ENCODE data around the gene MBNL1.

The MBNL1 gene

GRCh38 chr3:152470095-152470494, 201.4 kb downstream of the MBNL1 start:
- Histone ChIP-seq H3K4me3 (replicated peaks; ENCODE audit: low read depth, low read length) (no peak overlapping the region), H3K27me3 (replicated peaks; ENCODE audit: control insufficient read depth, insufficient read depth, low read length) (no peaks in the 10 kb centered on the region), H3K36me3 (ENCODE audit: control insufficient read depth, insufficient read depth, low read length) (peaks cover 3% of the 10 kb centered on the region; the same call in 1 of the 2 replicates)
- no peak for DNase-seq (ENCODE audit: extremely low read depth, insufficient read length)
- TF ChIP-seq CTCF (IDR thresholded peaks at IDR 0.05; ENCODE audit: insufficient read depth, low read length, poor library complexity, severe bottlenecking), result no peak

- Histone ChIP-seq H3K36me3 (ENCODE audit: control insufficient read depth, insufficient read depth, low read length) (peaks cover 3% of the 10 kb centered on the region; the same call in 1 of the 2 replicates), H3K27me3 (replicated peaks; ENCODE audit: control insufficient read depth, insufficient read depth, low read length) (no peaks in the 10 kb centered on the region), H3K4me3 (replicated peaks; ENCODE audit: low read depth, low read length) (no peak overlapping the region)
- DNase-seq (ENCODE audit: extremely low read depth, insufficient read length), result no peak
- TF ChIP-seq CTCF (IDR thresholded peaks at IDR 0.05; ENCODE audit: insufficient read depth, low read length, poor library complexity, severe bottlenecking), result no peak
Observed at GRCh38 chr3:152470893-152471292, 202.2 kb downstream of the MBNL1 start.

- no peaks in the 10 kb centered on the region for H3K27me3 ChIP-seq (replicated peaks; ENCODE audit: control insufficient read depth, insufficient read depth, low read length)
- peak; percentile 67 for TF ChIP-seq CTCF (IDR thresholded peaks at IDR 0.05; ENCODE audit: insufficient read depth, low read length, poor library complexity, severe bottlenecking)
- DNase-seq (ENCODE audit: extremely low read depth, insufficient read length), result peak; percentile 44
- H3K36me3 ChIP-seq (ENCODE audit: control insufficient read depth, insufficient read depth, low read length), result no peaks in the 10 kb centered on the region
- H3K4me3 ChIP-seq (replicated peaks; ENCODE audit: low read depth, low read length), result no peak overlapping the region
Observed at GRCh38 chr3:152471814-152472671, 203.3 kb downstream of the MBNL1 start.

GRCh38 chr3:152472672-152472954, 203.9 kb downstream of the MBNL1 start:
- no peak overlapping the region for H3K4me3 ChIP-seq (replicated peaks; ENCODE audit: low read depth, low read length)
- no peak for TF ChIP-seq CTCF (IDR thresholded peaks at IDR 0.05; ENCODE audit: insufficient read depth, low read length, poor library complexity, severe bottlenecking)
- H3K27me3 ChIP-seq (replicated peaks; ENCODE audit: control insufficient read depth, insufficient read depth, low read length), result no peaks in the 10 kb centered on the region
- DNase-seq (ENCODE audit: extremely low read depth, insufficient read length), result no peak
- H3K36me3 ChIP-seq (ENCODE audit: control insufficient read depth, insufficient read depth, low read length), result no peaks in the 10 kb centered on the region

GRCh38 chr3:152474585-152474984, 205.9 kb downstream of the MBNL1 start:
- TF ChIP-seq CTCF (IDR thresholded peaks at IDR 0.05; ENCODE audit: insufficient read depth, low read length, poor library complexity, severe bottlenecking), result peak; percentile 69
- Histone ChIP-seq H3K27me3 (replicated peaks; ENCODE audit: control insufficient read depth, insufficient read depth, low read length) (no peaks in the 10 kb centered on the region), H3K4me3 (replicated peaks; ENCODE audit: low read depth, low read length) (no peak overlapping the region), H3K36me3 (ENCODE audit: control insufficient read depth, insufficient read depth, low read length) (no peaks in the 10 kb centered on the region)
- DNase-seq (ENCODE audit: extremely low read depth, insufficient read length), result peak; percentile 33
